ENCODE data around the gene MEF2C. TPM values are rescaled to one million over a fixed set of nuclear protein-coding genes. Genes with fewer than 3 reads are reported as not detected.

Gene MEF2C
- total RNA-seq, 2 donors from 2014 or later, result 0.77 TPM; not detected in 1

DNA sequence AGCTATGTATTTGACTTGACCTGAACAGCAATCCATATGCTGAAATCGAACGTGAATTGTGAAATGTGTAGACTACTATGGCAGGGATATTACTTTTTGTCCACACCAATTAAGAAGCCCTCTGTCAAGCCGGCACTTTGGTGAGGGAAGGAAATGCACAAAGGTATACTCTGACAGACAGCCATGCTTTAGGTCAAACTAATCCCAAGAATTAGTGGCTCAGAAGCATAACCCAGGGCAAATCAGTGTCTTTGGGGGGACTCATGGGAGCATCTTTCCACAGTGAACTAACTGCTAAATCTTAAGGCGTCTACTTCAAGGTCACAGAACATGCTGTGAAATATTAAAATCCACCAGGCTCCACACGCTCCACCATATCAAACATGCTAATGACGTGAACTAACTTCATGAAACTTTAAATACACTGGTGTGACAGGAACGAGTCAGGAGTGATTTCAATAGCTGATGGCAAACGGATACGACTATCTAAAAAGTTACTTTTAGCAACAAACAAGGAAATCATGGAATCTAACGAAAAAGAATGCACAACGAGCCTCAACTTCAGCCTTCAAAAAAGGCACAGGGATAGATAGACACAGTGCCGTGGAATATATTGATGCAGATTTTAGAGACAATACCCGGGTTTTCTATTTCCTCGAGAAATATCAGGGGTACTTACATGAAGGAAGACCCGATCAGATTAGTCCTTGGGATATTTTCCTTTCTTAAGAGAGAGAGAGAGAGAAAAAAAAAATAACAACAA lies 527 bp downstream of the MEF2C start:
- no peaks in the 10 kb centered on the region for H3K36me3 Mint-ChIP-seq (ENCODE audit: low read depth)
- no peak overlapping the region for H3K27ac Mint-ChIP-seq
- H3K4me3 Mint-ChIP-seq, result peak overlapping the region; percentile 74
- H3K27me3 Mint-ChIP-seq, result peaks cover 48% of the 10 kb centered on the region
- H3K9me3 Mint-ChIP-seq, result no peaks in the 10 kb centered on the region
- no peak for ATAC-seq (replicated peaks)
- peaks cover 20% of the 10 kb centered on the region for H3K4me1 Mint-ChIP-seq

GRCh38 chr5:88881571-88881971 lies 1.4 kb downstream of the MEF2C start:
- ATAC-seq (replicated peaks), result no peak
- Mint-ChIP-seq H3K27ac (no peak overlapping the region), H3K4me3 (no peak overlapping the region), H3K4me1 (peaks cover 20% of the 10 kb centered on the region), H3K9me3 (no peaks in the 10 kb centered on the region), H3K27me3 (peaks cover 48% of the 10 kb centered on the region), H3K36me3 (ENCODE audit: low read depth) (no peaks in the 10 kb centered on the region)

- no peaks in the 10 kb centered on the region for H3K36me3 Mint-ChIP-seq (ENCODE audit: low read depth)
- no peaks in the 10 kb centered on the region for H3K9me3 Mint-ChIP-seq
- H3K27me3 Mint-ChIP-seq, result peaks cover 46% of the 10 kb centered on the region
- H3K4me3 Mint-ChIP-seq, result no peak overlapping the region
- no peak overlapping the region for H3K27ac Mint-ChIP-seq
- peaks cover 20% of the 10 kb centered on the region for H3K4me1 Mint-ChIP-seq
- no peak for ATAC-seq (replicated peaks)
These were observed 2.8 kb downstream of the MEF2C start for GRCh38 chr5:88880201-88880600.

DNA sequence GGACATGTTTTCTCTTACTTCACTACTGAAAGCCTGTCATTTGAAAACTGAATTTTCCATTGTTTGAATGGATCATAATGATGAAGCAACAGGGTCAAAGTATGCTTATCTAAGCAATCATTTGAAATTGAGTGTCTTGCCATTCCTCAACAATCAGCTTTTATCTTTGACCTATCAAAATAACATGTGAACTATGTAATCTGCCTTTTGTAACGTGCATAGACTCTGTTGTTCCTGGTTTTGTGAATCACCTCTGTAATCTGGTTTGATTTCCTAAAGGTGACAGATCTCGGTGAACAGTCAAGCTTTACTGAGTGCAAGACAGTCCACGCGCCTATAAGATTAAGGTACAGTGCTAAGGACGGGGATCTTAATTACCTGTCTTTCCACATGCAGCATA lies 3.3 kb downstream of the MEF2C start:
- Mint-ChIP-seq H3K27ac (no peak overlapping the region), H3K4me1 (peaks cover 20% of the 10 kb centered on the region), H3K4me3 (no peak overlapping the region), H3K36me3 (ENCODE audit: low read depth) (no peaks in the 10 kb centered on the region), H3K9me3 (no peaks in the 10 kb centered on the region), H3K27me3 (peaks cover 41% of the 10 kb centered on the region)
- no peak for ATAC-seq (replicated peaks)

DNA sequence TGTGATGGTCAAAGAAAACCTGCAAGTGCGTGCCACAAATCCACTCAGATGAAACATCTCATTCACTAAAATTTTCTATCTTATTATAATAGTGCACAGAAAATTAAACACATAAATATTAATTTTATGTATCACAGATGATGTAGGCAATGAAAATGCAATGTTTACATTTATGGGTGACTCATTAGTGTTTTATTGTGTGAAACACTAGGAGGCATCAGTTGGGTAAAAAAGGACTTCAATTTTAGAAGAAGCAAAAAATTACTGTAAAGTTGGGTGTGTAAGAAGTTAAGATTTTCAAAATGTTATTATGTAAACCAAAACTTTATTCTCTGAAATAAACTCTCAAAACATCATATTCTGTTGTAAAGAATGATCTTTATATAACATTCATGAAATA lies 4.0 kb downstream of the MEF2C start:
- Mint-ChIP-seq H3K27me3 (peaks cover 33% of the 10 kb centered on the region), H3K4me1 (peaks cover 13% of the 10 kb centered on the region), H3K27ac (no peak overlapping the region), H3K4me3 (no peak overlapping the region), H3K36me3 (ENCODE audit: low read depth) (no peaks in the 10 kb centered on the region), H3K9me3 (no peaks in the 10 kb centered on the region)
- ATAC-seq (replicated peaks), result no peak

DNA sequence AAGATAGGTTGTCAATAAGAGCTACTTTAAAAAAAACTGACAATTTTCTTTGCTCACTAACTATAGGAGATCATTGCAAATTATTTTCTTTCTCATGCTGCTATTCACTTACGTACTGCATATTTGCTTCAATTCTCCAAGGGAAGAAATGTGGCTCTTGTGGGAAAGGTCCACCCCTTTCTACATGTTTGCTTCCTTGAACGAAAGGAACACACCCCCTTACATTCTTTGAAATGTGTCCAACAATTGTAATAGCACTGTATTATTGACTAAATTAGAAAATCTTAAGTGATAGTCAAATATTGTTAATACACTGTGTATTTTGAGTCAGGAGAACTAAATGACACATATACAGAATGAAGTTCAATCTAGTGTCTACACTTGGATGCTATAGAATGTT lies 5.2 kb downstream of the MEF2C start:
- no peaks in the 10 kb centered on the region for H3K9me3 Mint-ChIP-seq
- peaks cover 4% of the 10 kb centered on the region for H3K4me1 Mint-ChIP-seq
- H3K27ac Mint-ChIP-seq, result no peak overlapping the region
- no peaks in the 10 kb centered on the region for H3K36me3 Mint-ChIP-seq (ENCODE audit: low read depth)
- no peak overlapping the region for H3K4me3 Mint-ChIP-seq
- peaks cover 25% of the 10 kb centered on the region for H3K27me3 Mint-ChIP-seq
- ATAC-seq (replicated peaks), result no peak

GRCh38 chr5:88876714-88877113 lies 6.3 kb downstream of the MEF2C start:
- no peaks in the 10 kb centered on the region for H3K9me3 Mint-ChIP-seq
- no peaks in the 10 kb centered on the region for H3K36me3 Mint-ChIP-seq (ENCODE audit: low read depth)
- H3K4me1 Mint-ChIP-seq, result no peaks in the 10 kb centered on the region
- H3K27ac Mint-ChIP-seq, result no peak overlapping the region
- peaks cover 15% of the 10 kb centered on the region for H3K27me3 Mint-ChIP-seq
- ATAC-seq (replicated peaks), result no peak
- no peak overlapping the region for H3K4me3 Mint-ChIP-seq

GRCh38 chr5:88875341-88876234 lies 7.4 kb downstream of the MEF2C start:
- Mint-ChIP-seq H3K36me3 (ENCODE audit: low read depth) (no peaks in the 10 kb centered on the region), H3K4me3 (no peak overlapping the region), H3K27me3 (peaks cover 19% of the 10 kb centered on the region), H3K9me3 (no peaks in the 10 kb centered on the region), H3K27ac (no peak overlapping the region), H3K4me1 (no peaks in the 10 kb centered on the region)
- no peak for ATAC-seq (replicated peaks)

- Mint-ChIP-seq H3K4me3 (no peak overlapping the region), H3K9me3 (no peaks in the 10 kb centered on the region)
These were observed 9.5 kb downstream of the MEF2C start for GRCh38 chr5:88873447-88873846.

GRCh38 chr5:88872971-88873370 lies 10.0 kb downstream of the MEF2C start:
- Mint-ChIP-seq H3K27ac (no peak overlapping the region), H3K36me3 (ENCODE audit: low read depth) (no peaks in the 10 kb centered on the region), H3K27me3 (peaks cover 16% of the 10 kb centered on the region), H3K9me3 (no peaks in the 10 kb centered on the region), H3K4me1 (no peaks in the 10 kb centered on the region), H3K4me3 (no peak overlapping the region)
- no peak for ATAC-seq (replicated peaks)

More at GRCh38 chr5:88873447-88873846, 9.5 kb downstream of the MEF2C start:
- peaks cover 16% of the 10 kb centered on the region for H3K27me3 Mint-ChIP-seq
- H3K36me3 Mint-ChIP-seq (ENCODE audit: low read depth), result no peaks in the 10 kb centered on the region
- no peak for ATAC-seq (replicated peaks)
- no peak overlapping the region for H3K27ac Mint-ChIP-seq
- H3K4me1 Mint-ChIP-seq, result no peaks in the 10 kb centered on the region

- Mint-ChIP-seq H3K27ac (no peak overlapping the region), H3K4me3 (no peak overlapping the region), H3K36me3 (ENCODE audit: low read depth) (no peaks in the 10 kb centered on the region), H3K27me3 (peaks cover 16% of the 10 kb centered on the region), H3K9me3 (no peaks in the 10 kb centered on the region), H3K4me1 (no peaks in the 10 kb centered on the region)
- no peak for ATAC-seq (replicated peaks)
These were observed 12.7 kb downstream of the MEF2C start for GRCh38 chr5:88870285-88870684.

DNA sequence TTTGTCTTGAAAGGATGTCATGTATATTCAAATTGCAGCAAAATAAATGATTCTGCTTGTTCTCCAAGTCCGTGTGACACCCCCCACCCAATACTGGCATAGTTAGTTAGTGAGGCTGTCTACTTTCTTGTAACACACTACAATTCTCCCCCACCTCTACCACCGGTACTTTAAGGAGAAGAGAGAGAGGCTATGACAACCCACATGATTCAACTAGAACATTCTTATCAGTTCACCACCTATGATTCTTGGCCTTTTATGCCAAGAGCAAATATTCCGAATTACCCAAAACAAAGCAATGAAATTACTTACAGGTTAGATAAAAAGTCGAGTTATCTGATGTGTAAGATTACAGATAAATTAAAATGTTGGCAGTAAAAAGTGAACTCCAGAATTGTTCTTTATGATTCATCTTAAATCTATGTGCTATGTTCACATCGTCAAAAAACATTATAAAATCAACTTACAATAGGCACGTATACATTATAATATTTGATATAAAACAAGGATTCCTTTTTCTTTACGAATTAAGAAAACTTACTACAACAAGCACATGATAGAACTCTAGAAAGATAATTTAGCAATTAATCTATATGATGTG lies 14.4 kb downstream of the MEF2C start:
- Mint-ChIP-seq H3K36me3 (ENCODE audit: low read depth) (no peaks in the 10 kb centered on the region), H3K9me3 (no peaks in the 10 kb centered on the region), H3K4me3 (no peak overlapping the region), H3K27me3 (peaks cover 16% of the 10 kb centered on the region), H3K27ac (no peak overlapping the region), H3K4me1 (no peaks in the 10 kb centered on the region)
- no peak for ATAC-seq (replicated peaks)

- Mint-ChIP-seq H3K36me3 (ENCODE audit: low read depth) (no peaks in the 10 kb centered on the region), H3K4me1 (no peaks in the 10 kb centered on the region), H3K4me3 (no peak overlapping the region), H3K27me3 (peaks cover 12% of the 10 kb centered on the region), H3K9me3 (no peaks in the 10 kb centered on the region), H3K27ac (no peak overlapping the region)
- ATAC-seq (replicated peaks), result no peak
These were observed 15.3 kb downstream of the MEF2C start for GRCh38 chr5:88867638-88868037.

- no peaks in the 10 kb centered on the region for H3K27me3 Mint-ChIP-seq
- no peak overlapping the region for H3K4me3 Mint-ChIP-seq
- no peaks in the 10 kb centered on the region for H3K4me1 Mint-ChIP-seq
- H3K36me3 Mint-ChIP-seq (ENCODE audit: low read depth), result no peaks in the 10 kb centered on the region
- H3K27ac Mint-ChIP-seq, result no peak overlapping the region
- H3K9me3 Mint-ChIP-seq, result no peaks in the 10 kb centered on the region
- ATAC-seq (replicated peaks), result no peak
These were observed 19.5 kb downstream of the MEF2C start for GRCh38 chr5:88863523-88863922.

Measured in activated T-helper 17 cell treated with anti-CD3 and anti-CD28 coated beads, Interleukin-2, amount 50 U/mL, for 72 hours (primary cell).